Activated CD4-positive, alpha-beta T cell treated with anti-CD3 and anti-CD28 coated beads, Interleukin-2, amount 50 U/mL, for 16 hours (primary cell): ENCODE results near the gene ATP13A5.
A peak's percentile ranks its signal among the peaks of the same experiment; 100 is the strongest.

Source experiments
- DNase-seq: peaks from one replicate; pipeline ENCODE4 v3.0.0-alpha.2; 2020

ATP13A5 gene

DNA sequence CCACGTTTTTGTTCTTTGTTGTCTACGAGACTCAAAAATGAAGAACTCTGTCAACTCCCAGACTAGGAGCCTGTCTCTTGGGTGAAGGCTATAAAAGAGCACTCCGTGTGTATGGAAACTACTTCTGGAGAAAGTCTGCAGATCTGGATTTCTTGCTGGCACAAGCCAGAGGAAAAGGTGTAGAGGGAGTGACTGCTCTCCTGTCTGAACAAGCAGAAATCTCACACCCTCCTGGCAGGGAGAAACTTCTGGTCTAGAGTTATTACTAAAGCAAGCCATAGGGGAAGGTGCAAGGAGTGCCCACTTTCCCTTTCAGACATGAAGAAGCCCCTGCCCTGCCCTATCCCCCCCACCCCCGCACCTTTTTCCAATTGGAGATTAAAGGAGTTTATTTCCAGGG lies 128.1 kb downstream of the ATP13A5 start:
- DNase-seq, result no peak

DNA sequence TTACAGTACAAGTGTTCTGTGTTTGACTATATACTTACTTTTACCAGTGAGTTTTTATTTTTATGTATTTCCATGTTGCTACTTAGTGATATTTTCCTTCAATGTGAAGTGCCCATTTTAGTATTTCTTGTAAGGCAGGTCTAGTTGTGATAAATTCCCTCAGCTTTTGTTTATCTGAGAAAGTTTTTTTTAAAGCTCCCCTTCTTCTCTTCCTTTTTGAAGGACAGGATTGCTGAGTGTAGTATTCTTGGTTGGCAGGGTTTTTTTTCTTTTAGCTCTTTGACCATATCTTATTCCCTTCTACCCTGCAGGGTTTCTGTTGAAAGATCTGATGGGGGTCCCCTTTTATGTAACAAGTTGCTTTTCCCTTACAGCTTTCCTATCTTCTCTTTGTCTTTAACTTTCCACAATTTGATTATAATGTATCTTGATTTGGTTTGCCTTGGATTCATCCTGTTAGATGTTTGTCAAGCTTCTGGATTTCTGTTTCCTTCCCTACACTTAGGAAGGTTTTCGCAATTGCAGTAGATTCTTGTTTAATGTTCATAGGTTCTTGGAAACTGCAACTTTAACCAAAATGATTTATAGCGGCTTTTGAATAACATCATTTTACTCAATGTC lies 129.6 kb downstream of the ATP13A5 start:
- DNase-seq, result no peak

DNA sequence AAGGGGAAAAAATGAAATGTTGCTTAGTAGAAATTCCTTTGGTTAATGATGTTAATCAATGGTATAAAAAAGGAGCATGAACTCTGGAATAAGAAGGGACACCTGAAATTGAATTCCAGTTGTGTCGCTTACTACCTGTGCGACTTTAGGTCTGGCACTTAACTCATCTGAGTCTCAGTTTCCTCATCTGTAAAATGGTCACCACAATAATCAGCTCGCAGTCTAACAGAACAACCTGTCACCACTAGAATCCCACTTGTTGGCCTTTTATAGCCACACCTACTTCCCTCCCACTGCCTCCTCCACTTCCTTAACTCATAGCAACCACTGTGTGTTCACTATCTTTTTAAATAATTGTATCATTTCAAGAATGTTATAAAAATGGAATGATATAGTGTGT lies 135.0 kb downstream of the ATP13A5 start:
- no peak for DNase-seq

DNA sequence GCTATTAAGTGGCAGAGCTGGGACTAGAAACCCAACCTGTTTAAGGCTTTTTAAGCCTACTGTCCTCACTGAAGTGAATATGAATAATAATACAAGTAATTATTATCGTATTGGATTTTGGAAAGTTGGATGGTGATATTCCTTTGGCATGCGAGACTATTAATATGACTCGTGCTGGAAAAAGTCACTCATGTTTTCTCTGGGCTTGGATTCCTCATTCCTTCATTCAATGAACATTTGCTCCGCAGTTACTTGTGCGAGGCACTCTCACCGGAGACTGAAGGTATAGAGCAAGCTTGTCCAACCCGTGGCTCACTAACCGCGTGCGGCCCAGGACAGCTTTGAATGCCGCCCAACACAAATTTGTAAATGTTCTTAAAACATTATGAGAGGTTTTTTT lies 136.8 kb downstream of the ATP13A5 start:
- DNase-seq, result no peak

DNA sequence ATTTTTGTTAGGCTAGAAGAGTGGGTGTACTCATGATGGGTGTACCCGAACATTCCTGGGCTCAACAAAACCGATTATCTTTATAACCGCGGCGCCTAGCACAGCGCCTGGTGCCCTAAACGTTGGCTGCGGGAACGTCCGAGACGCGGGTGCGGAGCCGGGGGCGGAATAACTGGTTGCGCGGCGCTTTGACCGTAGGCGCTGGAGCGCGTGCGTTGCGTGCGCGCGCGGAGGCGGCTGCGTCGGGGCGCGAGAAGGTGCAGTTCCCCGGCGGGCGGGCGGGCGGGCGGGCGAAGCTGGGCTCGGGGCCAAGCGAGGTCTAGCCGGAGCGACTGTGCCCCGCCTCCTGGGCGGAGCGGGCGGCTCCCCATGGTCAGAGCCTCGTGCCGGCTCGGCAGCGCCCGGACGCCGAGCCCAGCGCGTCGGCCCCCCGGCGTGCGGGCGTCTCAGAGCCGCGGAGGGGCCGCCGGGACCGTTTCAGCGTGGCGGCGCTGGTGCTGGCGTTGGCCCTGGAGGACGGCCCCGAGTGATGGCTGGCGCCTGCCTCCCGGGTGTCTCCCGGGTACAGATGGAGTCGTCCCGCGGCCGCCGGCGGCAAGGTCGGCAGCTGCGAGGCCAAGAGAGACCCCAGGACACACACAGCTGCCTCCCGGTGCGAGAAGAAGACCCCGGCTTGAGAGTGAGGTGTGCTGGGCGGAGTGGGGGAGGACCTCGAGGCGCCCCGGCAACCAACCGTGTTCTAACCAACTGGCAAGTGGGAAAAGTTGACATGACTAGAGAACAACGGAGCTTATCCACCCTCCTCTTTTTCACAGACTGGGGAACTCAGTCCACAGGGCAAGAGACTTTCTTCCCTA lies 137.5 kb downstream of the ATP13A5 start, which contains the start of gene PLAAT1:
TSS of gene PLAAT1 (plus strand) at position 373 of the 857 bp plus-strand sequence. CDS start 14,429 bp downstream, outside the sequence.
- peak; percentile 15 for DNase-seq

DNA sequence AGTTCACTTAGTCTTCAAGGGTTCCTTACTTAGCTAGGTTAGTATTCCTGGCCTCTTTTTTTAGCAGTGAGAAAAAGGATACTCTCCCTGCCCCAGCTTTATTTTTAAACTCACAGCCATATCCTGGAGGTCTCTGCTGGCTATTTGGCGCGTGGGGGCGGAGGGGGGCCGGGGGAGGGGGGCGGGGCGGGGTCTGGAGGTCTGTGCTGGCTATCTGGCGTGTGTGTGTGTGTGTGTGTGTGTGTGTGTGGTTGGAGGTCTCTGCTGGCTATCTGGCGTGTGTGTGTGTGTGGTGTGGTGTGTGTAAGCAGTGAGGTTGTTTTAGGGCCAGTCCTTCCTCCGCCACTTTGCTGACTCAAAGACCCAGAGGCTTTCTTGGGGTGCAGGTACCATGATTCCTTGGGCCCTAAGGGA lies 138.1 kb downstream of the ATP13A5 start:
- DNase-seq, result no peak

DNA sequence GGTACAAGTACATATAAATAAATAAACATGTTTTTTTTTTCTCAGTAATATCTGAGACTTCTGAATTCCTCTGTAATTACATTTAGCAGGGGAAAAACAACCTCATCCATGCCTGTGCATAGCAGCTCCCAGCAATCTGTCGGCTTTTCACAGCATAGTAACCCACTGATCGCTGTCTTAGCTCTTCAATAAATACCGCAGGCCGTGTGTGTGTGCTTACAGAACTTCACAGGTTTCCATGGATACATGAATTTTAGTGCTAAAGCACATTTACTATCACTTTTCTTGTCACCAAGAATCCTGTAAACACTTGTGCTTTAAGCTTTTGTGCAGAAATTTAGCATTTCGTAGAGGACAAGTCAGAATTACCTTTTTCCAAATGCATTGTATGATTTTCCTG lies 141.5 kb downstream of the ATP13A5 start:
- DNase-seq, result no peak

DNA sequence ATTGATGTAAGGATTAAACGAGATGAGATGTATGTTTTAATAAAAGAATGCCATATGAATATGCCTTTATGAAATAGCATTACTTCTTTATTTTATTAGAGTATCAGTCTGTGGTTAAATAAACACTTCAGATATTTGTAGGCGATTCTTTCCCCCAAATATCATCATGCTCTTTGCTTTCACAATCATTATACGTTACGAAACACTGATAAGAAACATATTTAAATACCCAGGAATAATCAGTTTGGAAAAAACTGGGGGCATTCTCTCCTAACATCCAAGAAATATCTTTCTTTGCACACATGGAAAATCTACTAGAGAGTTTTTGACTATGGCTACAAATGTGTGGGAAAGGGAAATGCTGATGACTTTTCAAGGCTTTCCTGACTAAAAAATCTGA lies 142.0 kb downstream of the ATP13A5 start:
- DNase-seq, result no peak

DNA sequence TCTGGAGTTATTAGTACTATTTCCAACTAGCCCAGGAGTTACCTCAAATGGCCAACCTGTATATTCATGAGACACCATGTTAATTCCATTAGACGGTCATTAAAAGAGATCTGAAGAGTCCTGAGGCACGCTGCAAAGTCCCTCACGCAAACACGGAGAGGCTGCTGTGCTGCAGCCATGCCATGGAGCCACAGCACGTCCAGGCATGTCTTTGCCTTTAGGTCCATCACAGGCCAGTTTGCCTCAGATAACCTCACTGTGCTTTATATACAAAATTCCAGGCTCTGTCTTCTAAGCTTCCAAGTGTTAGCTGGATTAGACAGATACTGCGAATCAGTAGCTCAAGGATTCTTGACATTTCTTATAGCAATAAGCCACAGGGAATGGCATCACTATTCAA lies 147.4 kb downstream of the ATP13A5 start:
- no peak for DNase-seq

DNA sequence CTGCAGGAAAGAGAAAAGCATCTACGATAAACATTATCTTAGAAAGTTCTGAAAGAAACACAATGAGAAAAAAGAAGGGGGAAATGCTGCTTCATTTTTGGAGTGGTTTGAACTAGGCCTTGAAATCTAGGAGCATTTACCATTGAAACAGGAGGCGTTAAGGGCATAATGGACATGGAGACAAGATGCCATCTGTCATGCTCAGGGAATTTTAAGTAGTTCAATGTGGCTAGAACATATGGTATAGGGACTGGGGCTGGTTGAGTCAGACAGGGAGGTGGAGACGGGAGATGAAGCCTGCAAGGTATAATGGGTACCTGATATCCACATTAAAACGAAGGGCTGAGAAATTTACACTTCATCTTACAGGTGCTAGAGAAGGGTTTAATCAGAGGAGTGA lies 147.9 kb downstream of the ATP13A5 start:
- no peak for DNase-seq

DNA sequence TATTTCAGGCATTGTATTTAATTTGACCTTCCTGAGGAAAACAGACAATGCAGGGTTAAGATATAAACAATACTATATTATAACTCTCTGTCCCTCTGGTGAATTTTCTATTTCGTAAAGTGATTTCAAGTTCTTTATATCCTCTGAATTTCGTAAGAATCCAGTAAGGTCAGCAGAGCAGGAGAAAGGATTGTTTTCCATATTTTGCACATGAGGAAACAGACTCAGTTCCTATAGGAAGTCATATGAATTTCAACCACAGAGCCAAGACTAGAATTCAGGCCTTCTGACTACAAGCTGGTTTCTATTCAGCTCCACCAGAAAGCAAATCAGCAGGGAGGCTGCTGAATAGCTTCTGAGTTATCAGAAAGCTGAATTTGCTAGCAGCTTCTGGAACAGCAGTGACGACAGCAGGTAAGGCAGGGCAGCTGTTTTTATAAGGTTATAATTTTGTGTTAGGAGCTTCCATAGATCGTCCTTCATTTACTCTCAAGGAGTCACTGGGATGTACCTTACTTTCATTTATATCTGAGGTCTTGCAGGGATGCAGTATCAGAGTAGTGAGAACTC lies 148.6 kb downstream of the ATP13A5 start:
- no peak for DNase-seq

DNA sequence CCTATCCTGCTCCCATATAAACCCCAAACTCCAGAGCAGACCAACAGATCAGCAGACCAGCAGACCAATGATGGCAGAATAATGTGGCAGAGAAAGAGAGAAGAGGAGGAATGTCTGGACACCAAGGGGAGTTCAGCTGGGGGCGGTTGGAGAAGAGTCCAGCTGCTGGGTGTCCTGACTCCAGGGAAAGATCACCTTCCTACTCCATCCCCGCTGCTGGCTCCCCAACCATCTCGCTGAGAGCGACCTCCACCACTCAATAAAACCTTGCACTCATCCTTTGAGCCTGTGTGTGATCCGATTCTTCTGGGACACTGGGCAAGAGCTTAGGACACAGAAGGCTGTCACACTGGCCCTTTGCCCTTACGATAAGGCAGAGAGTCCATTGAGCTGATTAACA lies 150.3 kb downstream of the ATP13A5 start:
- no peak for DNase-seq

DNA sequence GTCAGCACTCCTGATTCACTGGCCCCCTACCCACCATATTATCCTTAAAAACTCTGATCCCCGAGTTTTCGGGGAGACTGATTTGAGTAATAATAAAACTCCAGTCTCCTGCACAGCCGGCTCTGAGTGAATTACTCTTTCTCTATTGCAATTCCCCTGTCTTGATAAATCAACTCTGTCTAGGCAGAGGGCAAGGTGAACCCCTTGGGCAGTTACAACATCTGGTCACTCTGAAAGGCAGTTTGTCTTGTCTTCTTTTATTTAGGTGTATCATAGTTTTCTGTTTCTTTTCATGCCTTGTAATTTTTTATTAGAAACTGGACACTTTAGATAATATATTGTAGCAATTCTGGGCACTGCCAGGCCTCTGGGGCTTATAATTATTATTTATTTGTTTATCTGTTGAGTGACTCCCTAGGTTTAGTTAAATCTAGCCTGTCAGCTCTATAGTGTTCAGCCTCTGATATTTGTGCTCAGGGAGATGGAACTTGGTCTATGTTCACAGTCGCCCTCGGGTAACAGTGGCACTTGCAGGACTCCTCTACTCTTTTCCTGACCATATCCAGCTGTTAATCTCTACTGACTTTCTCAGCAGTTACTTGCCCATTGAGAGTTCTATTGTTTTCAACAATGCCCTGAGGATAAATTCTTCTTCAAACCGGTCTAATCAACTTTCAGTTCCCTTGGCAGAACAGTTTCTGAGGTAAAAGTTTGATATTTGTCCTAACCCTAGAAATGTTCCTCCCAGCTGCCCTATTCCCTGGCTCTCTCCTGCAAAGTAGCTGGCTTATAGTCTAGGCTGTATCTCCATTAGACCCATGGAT lies 153.0 kb downstream of the ATP13A5 start:
- DNase-seq, result no peak
